ENCODE measurements around the gene KLK8. TPM values are rescaled to one million over a fixed set of nuclear protein-coding genes. Genes with fewer than 3 reads are reported as not detected.
A peak's percentile ranks its signal among the peaks of the same experiment; 100 is the strongest.

KLK8 gene
- total and polyA plus RNA-seq, 7 donors = not detected

DNA sequence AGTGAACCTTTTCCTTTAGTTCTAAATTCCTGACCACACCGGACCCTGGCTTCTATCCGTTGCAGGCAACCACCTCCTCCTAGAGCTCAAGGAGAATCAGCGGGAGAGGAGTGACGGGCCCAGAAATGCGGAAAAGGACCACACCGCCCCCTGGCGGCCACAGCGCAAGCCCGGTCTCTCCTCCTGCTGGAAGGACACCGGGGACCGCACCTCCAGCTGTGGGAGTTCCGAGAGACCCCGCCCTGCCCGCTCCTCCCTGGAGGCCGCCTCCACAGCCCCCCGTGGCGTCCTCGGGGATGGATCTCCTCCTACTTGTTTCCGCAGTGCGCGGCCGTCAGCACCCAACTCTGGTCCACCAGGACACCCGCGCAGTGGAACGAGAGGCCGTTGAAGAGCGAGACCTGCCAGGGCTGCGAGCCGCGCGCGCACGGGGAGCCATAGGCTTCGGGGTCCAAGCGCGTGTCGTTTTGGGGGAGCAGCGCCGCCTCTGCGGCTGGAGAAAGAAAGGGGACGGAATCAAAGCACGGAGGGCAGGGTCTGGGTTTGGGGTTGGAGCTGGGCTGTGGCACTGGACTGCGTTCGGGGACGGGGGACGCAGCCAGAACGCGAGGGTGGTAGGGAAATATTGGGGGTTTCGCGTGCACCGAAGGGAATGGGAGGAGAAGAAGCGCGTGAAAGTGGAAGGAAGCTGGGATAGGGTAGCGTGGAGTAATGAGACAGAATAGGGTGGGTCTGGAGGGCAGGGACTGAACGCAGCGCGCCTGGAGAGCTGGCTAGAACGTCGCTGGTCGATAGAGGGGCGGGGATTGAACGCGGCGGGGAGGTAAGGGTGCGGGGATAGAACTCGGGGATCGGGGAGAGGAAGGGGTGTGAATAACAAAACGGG, 15.6 kb upstream of the KLK8 start:
- Histone ChIP-seq H3K27ac (peak overlapping the region in 1 of 4 donors; percentile 18), H3K4me1 (peaks cover 0 to 26% (median 18%) of the 10 kb centered on the region in 4 donors), H3K36me3 (no peaks in the 10 kb centered on the region), H3K9me3 (no peaks in the 10 kb centered on the region), H3K4me3 (peak overlapping the region in 3 of 4 donors; percentile 1 to 27 (median 8)), H3K27me3 (peaks cover 18 to 88% (median 57%) of the 10 kb centered on the region in 3 donors)
- intact Hi-C loops (cut with DNase I) = no loop called here
- 3 to 7% methylated on average over 68 of the region's 68 CpGs for WGBS, 2 donors
- DNase-seq = no peak
- no peak for TF ChIP-seq EP300 (IDR thresholded peaks at IDR 0.05)
- TF ChIP-seq, protein P1, sequence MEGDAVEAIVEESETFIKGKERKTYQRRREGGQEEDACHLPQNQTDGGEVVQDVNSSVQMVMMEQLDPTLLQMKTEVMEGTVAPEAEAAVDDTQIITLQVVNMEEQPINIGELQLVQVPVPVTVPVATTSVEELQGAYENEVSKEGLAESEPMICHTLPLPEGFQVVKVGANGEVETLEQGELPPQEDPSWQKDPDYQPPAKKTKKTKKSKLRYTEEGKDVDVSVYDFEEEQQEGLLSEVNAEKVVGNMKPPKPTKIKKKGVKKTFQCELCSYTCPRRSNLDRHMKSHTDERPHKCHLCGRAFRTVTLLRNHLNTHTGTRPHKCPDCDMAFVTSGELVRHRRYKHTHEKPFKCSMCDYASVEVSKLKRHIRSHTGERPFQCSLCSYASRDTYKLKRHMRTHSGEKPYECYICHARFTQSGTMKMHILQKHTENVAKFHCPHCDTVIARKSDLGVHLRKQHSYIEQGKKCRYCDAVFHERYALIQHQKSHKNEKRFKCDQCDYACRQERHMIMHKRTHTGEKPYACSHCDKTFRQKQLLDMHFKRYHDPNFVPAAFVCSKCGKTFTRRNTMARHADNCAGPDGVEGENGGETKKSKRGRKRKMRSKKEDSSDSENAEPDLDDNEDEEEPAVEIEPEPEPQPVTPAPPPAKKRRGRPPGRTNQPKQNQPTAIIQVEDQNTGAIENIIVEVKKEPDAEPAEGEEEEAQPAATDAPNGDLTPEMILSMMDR (IDR thresholded peaks at IDR 0.05) = peak in 2 of 4 experiments; percentile 27 to 60

GRCh38 chr19:51015691-51016267, 14.4 kb upstream of the KLK8 start:
- no peak overlapping the region for H3K4me3 ChIP-seq
- H3K27ac ChIP-seq = no peak overlapping the region
- H3K36me3 ChIP-seq = no peaks in the 10 kb centered on the region
- no peaks in the 10 kb centered on the region for H3K9me3 ChIP-seq
- 85 to 88% methylated on average over 19 of the region's 19 CpGs for WGBS, 2 donors
- TF ChIP-seq, protein P1 (IDR thresholded peaks at IDR 0.05) = no peak
- TF ChIP-seq POLR2A (IDR thresholded peaks at IDR 0.05) = no peak
- no peak for TF ChIP-seq POLR2AphosphoS5 (IDR thresholded peaks at IDR 0.05)
- TF ChIP-seq EP300 (IDR thresholded peaks at IDR 0.05) = no peak
- DNase-seq = no peak
- H3K27me3 ChIP-seq = peaks cover 18 to 88% (median 57%) of the 10 kb centered on the region in 3 donors
- intact Hi-C loops (cut with DNase I) = no loop called here
- peaks cover 0 to 26% (median 18%) of the 10 kb centered on the region in 4 donors for H3K4me1 ChIP-seq

DNA sequence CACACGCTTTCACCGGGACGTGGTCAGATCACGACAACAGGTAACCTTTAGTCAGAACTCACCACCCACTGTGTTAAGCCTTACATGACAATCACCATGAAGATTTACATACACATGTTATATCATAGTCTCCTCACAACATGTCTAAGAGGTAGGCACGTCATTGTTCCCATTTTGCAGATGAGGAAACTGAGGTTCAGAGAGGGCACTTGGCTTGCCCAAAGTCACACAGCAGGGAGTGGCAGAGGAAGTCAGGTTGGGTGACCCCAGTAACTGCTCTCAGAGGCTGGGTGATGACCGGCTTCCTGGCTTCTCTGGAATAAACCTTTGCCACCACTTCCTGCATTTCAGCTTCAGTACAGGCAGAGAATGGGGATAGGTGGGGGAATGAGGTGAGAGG, 12.8 kb upstream of the KLK8 start:
- intact Hi-C loops (cut with DNase I) = no loop called here
- 82 to 88% methylated on average over 6 of the region's 6 CpGs for WGBS, 2 donors
- peaks cover 17 to 87% (median 63%) of the 10 kb centered on the region in 3 donors for H3K27me3 ChIP-seq

GRCh38 chr19:51012661-51013190, 11.3 kb upstream of the KLK8 start:
- Histone ChIP-seq H3K27ac (no peak overlapping the region), H3K9me3 (no peaks in the 10 kb centered on the region), H3K36me3 (no peaks in the 10 kb centered on the region), H3K4me1 (peaks cover 0 to 8% (median 8%) of the 10 kb centered on the region in 4 donors), H3K4me3 (no peak overlapping the region), H3K27me3 (peaks cover 10 to 79% (median 50%) of the 10 kb centered on the region in 3 donors)
- TF ChIP-seq POLR2AphosphoS5 (IDR thresholded peaks at IDR 0.05) = no peak
- TF ChIP-seq POLR2A (IDR thresholded peaks at IDR 0.05) = no peak
- no peak for TF ChIP-seq EP300 (IDR thresholded peaks at IDR 0.05)
- TF ChIP-seq, protein P1 (IDR thresholded peaks at IDR 0.05) = no peak
- 63 to 73% methylated on average over 12 of the region's 12 CpGs for WGBS, 2 donors
- DNase-seq = no peak
- intact Hi-C loops (cut with DNase I) = no loop called here

More for the DNA sequence above, 12.8 kb upstream of the KLK8 start:
- H3K36me3 ChIP-seq = no peaks in the 10 kb centered on the region
- TF ChIP-seq POLR2A (IDR thresholded peaks at IDR 0.05) (no peak), EP300 (IDR thresholded peaks at IDR 0.05) (no peak), POLR2AphosphoS5 (IDR thresholded peaks at IDR 0.05) (no peak)
- TF ChIP-seq, protein P1 (IDR thresholded peaks at IDR 0.05) = no peak
- no peaks in the 10 kb centered on the region for H3K9me3 ChIP-seq
- H3K27ac ChIP-seq = no peak overlapping the region
- peaks cover 0 to 20% (median 17%) of the 10 kb centered on the region in 4 donors for H3K4me1 ChIP-seq
- no peak for DNase-seq
- no peak overlapping the region for H3K4me3 ChIP-seq

All from sigmoid colon (tissue), 7 donors.